D721Med (cell line): ENCODE results near the gene SLC1A1.

ENCODE experiments used
- DNase-seq: peaks from one replicate; pipeline ENCODE4 v3.0.0; 2011; ENCODE audit warnings: low spot score; ENCODE audit not compliant: insufficient read length
- FAIRE-seq: peaks from 2 replicates; lab custom pipeline; 2011; peaks lifted over from hg19 to GRCh38; lab: Jason Lieb, UNC
- TF ChIP-seq, protein P1 (sequence below): IDR thresholded peaks from 2 replicates; pipeline ENCODE4 v1.5.1; 2012; ENCODE audit warnings: mild to moderate bottlenecking, control low read depth; ENCODE audit not compliant: insufficient read depth; ENCODE audit errors: missing control alignments

Gene SLC1A1

DNA sequence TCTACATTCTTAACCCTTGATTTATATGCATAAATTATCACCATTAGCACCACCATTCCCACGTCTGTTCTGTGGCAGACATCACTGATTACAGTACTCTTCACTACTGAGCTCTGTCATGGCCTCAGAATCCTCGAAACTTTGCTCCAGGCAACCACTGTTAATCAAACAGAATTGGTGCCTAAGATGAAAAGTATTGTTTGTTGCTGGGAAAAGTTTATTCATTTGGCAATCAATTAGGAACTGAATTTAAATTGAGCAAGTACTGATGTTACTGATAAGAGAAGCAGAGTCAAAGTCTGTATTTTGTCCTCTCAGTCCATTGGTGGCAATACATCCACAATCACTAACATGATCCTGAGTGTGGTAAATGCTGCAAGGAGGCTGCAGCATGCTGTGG lies 12.8 kb downstream of the SLC1A1 start:
- no peak for DNase-seq
- TF ChIP-seq, protein P1, sequence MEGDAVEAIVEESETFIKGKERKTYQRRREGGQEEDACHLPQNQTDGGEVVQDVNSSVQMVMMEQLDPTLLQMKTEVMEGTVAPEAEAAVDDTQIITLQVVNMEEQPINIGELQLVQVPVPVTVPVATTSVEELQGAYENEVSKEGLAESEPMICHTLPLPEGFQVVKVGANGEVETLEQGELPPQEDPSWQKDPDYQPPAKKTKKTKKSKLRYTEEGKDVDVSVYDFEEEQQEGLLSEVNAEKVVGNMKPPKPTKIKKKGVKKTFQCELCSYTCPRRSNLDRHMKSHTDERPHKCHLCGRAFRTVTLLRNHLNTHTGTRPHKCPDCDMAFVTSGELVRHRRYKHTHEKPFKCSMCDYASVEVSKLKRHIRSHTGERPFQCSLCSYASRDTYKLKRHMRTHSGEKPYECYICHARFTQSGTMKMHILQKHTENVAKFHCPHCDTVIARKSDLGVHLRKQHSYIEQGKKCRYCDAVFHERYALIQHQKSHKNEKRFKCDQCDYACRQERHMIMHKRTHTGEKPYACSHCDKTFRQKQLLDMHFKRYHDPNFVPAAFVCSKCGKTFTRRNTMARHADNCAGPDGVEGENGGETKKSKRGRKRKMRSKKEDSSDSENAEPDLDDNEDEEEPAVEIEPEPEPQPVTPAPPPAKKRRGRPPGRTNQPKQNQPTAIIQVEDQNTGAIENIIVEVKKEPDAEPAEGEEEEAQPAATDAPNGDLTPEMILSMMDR, result no peak
- no peak for FAIRE-seq

GRCh38 chr9:4504250-4504649 lies 14.0 kb downstream of the SLC1A1 start:
- TF ChIP-seq, protein P1, result no peak
- DNase-seq (no peak), FAIRE-seq (no peak)

DNA sequence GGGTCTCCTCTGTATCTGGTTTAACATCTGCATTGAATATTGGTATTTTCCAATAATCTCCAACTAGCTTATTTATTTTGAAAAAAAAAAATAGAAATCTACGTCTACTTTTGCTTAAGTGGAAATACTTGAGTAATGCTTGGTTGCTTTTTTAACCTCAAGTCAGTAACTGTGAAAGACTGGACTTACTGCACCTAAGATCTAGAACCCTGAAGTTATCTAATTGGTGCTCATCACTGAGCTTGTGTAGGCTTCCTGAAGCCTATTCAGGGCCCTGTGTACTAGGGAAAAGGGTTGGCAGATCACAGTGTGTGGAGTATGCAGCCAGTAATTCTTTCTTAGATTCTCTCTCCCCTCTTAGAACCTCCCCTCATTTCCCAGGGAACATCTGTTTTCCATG lies 16.2 kb downstream of the SLC1A1 start:
- no peak for DNase-seq
- TF ChIP-seq, protein P1, result no peak
- FAIRE-seq, result no peak

GRCh38 chr9:4507306-4508130 lies 17.2 kb downstream of the SLC1A1 start:
- no peak for DNase-seq
- no peak for FAIRE-seq
- TF ChIP-seq, protein P1, result no peak

DNA sequence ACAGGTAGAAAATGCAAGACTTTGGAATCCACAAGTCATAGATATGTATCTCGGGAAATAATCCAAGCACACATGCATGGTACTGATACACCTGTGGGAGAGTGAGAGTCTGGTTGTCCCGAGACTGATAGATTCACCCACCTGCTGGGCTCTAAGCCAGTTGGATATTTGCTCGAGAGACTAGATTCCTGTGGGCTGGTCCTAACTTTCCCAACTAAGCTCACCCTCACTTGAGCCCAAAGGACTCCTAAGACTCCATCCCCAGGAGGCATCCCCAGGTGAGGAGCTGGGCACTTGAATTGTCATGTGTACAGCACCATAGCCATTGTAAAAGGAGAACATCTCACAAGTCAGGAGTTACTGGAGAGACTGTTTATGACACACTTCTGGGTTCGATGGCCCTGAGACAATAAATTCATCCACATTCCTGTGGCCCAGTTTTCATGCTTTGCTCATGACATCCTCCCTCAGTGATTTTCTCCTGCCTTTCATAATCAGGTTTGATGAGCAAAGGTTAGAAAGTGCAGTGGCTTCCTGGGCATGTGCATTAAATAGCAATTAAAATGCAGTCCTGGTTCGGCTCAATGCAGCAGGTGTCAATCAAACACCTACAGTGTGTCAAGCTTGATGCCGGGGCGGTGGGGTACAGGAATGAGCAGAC lies 18.1 kb downstream of the SLC1A1 start:
- DNase-seq (no peak), FAIRE-seq (no peak)

GRCh38 chr9:4508907-4509589 lies 18.8 kb downstream of the SLC1A1 start:
- FAIRE-seq, result no peak
- no peak for DNase-seq
- TF ChIP-seq, protein P1, result no peak

More for the DNA sequence above, 18.1 kb downstream of the SLC1A1 start:
- TF ChIP-seq, protein P1, result no peak

DNA sequence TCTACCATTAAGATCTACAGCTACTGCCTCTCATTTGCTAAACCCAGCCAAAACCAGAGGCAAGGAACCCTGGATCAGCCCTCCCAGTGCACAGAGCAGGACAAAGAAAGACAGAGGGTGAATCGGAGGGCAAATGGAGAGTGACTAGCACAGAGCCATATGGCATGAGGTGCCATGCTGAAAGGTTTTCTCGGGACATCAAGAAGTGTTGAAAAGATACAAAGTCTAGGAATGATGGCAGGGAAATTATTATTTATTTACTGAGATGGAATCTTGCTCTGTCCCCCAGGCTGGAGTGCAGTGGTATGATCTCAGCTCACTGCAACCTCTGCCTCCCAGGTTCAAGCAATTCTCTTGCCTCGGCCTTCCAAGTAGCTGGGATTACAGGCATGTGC lies 19.3 kb downstream of the SLC1A1 start:
- FAIRE-seq (no peak), DNase-seq (no peak)
- TF ChIP-seq, protein P1, result no peak
